ENCODE data around the gene TNRC6A. TPM values are rescaled to one million over a fixed set of nuclear protein-coding genes. Genes with fewer than 3 reads are reported as not detected.
A peak's percentile ranks its signal among the peaks of the same experiment; 100 is the strongest.

TNRC6A gene
- total and polyA plus RNA-seq, 2 of the 13 experiments (the other 11 are each of a cell fraction or from before 2014, with no cell fraction given) = 30.9 to 43.6 TPM

DNA sequence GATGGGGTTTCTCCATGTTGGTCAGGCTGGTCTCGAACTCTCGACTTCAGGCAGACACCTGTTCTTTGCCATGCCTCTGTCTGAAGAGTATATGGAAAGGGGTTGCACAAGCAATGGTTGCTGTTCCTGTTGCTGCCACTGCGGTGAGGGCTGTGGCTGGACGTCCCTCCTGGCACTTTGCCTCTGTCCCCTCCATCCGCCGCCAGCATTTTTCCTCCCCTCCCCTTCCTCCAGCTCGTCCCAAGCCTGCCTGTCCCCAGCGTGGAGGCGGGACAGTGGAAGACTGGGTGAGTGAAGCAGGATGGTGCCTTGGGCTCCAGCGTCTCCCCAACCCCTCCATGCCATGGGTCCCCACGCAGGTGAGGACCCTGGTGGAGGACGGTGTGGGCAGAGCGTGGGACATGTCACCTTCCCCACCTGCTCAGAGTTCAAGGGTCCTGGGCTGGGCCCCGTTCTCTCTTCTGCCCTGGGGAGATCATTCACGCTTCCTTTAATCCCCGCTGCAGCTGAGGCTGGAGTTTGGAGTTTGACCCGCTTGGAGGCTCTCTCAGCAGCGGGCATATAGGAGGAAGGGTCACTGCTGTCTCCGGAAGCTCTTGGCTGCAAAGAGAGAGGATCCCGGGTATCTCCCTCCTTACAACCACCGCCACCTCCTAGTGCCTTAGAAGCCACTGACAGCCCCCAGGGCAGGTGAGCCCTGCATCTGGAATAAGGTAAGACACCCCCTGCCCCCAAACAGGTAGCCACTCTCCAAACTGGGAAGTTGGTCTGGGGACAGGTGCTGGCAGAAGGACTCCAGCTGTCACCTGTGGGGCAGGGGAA lies 116.5 kb downstream of the TNRC6A start, which contains the start of gene SLC5A11 (continued):
- 0 out of 2 replicates have a peak, but pooled peaks have one; percentile 23 for TF ChIP-seq FOXO1 (CRISPR knock-in tag; IDR thresholded peaks at IDR 0.05)
- TF ChIP-seq RBFOX2 (IDR thresholded peaks at IDR 0.05; ENCODE audit: low read depth, low read length) = peak; percentile 37; the same call in 1 of the 2 replicates
- no peak for TF ChIP-seq TOPORS (CRISPR knock-in tag; IDR thresholded peaks at IDR 0.05)
- TF ChIP-seq, protein P1, sequence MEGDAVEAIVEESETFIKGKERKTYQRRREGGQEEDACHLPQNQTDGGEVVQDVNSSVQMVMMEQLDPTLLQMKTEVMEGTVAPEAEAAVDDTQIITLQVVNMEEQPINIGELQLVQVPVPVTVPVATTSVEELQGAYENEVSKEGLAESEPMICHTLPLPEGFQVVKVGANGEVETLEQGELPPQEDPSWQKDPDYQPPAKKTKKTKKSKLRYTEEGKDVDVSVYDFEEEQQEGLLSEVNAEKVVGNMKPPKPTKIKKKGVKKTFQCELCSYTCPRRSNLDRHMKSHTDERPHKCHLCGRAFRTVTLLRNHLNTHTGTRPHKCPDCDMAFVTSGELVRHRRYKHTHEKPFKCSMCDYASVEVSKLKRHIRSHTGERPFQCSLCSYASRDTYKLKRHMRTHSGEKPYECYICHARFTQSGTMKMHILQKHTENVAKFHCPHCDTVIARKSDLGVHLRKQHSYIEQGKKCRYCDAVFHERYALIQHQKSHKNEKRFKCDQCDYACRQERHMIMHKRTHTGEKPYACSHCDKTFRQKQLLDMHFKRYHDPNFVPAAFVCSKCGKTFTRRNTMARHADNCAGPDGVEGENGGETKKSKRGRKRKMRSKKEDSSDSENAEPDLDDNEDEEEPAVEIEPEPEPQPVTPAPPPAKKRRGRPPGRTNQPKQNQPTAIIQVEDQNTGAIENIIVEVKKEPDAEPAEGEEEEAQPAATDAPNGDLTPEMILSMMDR (CRISPR knock-in tag; IDR thresholded peaks at IDR 0.05) = peak; percentile 39; the same call in 1 of the 2 replicates
- 0 out of 2 replicates have a peak, but pooled peaks have one; percentile 42 for TF ChIP-seq ZNF557 (CRISPR knock-in tag; IDR thresholded peaks at IDR 0.05)
- TF ChIP-seq EP300 (IDR thresholded peaks at IDR 0.05; ENCODE audit: low read depth in 2 of 2, low read length in 2 of 2) = no peak
- peak; percentile 58 for TF ChIP-seq EP300 (CRISPR knock-in tag; IDR thresholded peaks at IDR 0.05; ENCODE audit: borderline replicate concordance)
- TF ChIP-seq PCBP1 (IDR thresholded peaks at IDR 0.05; ENCODE audit: borderline replicate concordance, low read depth, low read length) = 0 out of 2 replicates have a peak, but pooled peaks have one; percentile 30
- TF ChIP-seq ZNF224 (CRISPR knock-in tag; IDR thresholded peaks at IDR 0.05) = no peak
- peak; percentile 38; the same call in 1 of the 2 replicates for TF ChIP-seq ZBTB7B (CRISPR knock-in tag; IDR thresholded peaks at IDR 0.05)
- peak; percentile 81; the same call in 1 of the 2 replicates for TF ChIP-seq EEA1 (CRISPR knock-in tag; IDR thresholded peaks at IDR 0.05; ENCODE audit: borderline replicate concordance)
- 0 out of 2 replicates have a peak, but pooled peaks have one; percentile 44 for TF ChIP-seq ZNF713 (CRISPR knock-in tag; IDR thresholded peaks at IDR 0.05)
- TF ChIP-seq IRF2 (CRISPR knock-in tag; IDR thresholded peaks at IDR 0.05) = peak; percentile 45; the same call in 1 of the 2 replicates
- TF ChIP-seq, protein P2, sequence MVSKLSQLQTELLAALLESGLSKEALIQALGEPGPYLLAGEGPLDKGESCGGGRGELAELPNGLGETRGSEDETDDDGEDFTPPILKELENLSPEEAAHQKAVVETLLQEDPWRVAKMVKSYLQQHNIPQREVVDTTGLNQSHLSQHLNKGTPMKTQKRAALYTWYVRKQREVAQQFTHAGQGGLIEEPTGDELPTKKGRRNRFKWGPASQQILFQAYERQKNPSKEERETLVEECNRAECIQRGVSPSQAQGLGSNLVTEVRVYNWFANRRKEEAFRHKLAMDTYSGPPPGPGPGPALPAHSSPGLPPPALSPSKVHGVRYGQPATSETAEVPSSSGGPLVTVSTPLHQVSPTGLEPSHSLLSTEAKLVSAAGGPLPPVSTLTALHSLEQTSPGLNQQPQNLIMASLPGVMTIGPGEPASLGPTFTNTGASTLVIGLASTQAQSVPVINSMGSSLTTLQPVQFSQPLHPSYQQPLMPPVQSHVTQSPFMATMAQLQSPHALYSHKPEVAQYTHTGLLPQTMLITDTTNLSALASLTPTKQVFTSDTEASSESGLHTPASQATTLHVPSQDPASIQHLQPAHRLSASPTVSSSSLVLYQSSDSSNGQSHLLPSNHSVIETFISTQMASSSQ (IDR thresholded peaks at IDR 0.05; ENCODE audit: low read depth) = no peak
- TF ChIP-seq, protein P2 (CRISPR knock-in tag; IDR thresholded peaks at IDR 0.05; ENCODE audit: borderline replicate concordance) = peak; percentile 38; the same call in 1 of the 2 replicates
- TF ChIP-seq CBX1 (IDR thresholded peaks at IDR 0.05; ENCODE audit: low read depth) = peak; percentile 75
- no peak for TF ChIP-seq RBM39 (IDR thresholded peaks at IDR 0.05; ENCODE audit: low read depth, low read length, poor library complexity, severe bottlenecking)
- peak; percentile 75; the same call in 1 of the 2 replicates for TF ChIP-seq KDM5B (CRISPR knock-in tag; IDR thresholded peaks at IDR 0.05; ENCODE audit: borderline replicate concordance)
- 0 out of 2 replicates have a peak, but pooled peaks have one; percentile 33 for TF ChIP-seq KAT7 (CRISPR knock-in tag; IDR thresholded peaks at IDR 0.05; ENCODE audit: borderline replicate concordance)
- TF ChIP-seq SAP130 (CRISPR knock-in tag; IDR thresholded peaks at IDR 0.05; ENCODE audit: low read depth) = peak; percentile 31; the same call in 1 of the 2 replicates
- peak; percentile 25 for TF ChIP-seq IKZF4 (CRISPR knock-in tag; IDR thresholded peaks at IDR 0.05; ENCODE audit: borderline replicate concordance, low read depth, not compliant biosample characterization)
